HG03064 (cell line): ENCODE measurements around the gene KDF1.
"Not testable (repeated sequence)": the region's sequence is repeated elsewhere in the genome, so short reads cannot be mapped to it uniquely, and the experiment has no call there.

Source experiments
- ATAC-seq: cut with Tn5 transposase; IDR thresholded peaks from one replicate; pipeline ENCODE4 v1.9.1; 2021; ENCODE audit warnings: low read depth; ENCODE audit not compliant: unreplicated experiment

KDF1 gene

GRCh38 chr1:26994787-26995517, 34.7 kb upstream of the KDF1 start:
- no peak for ATAC-seq

GRCh38 chr1:26994020-26994786, 33.9 kb upstream of the KDF1 start:
- no peak for ATAC-seq

GRCh38 chr1:26993237-26994019, 33.2 kb upstream of the KDF1 start, which contains the start of gene TRNP1:
TSS of gene TRNP1 (plus strand) at chr1:26993692. CDS start at chr1:26993787, 95 bp downstream.
- ATAC-seq, result peak; percentile 61

GRCh38 chr1:26991310-26992116, 31.2 kb upstream of the KDF1 start:
- ATAC-seq, result no peak

GRCh38 chr1:26989403-26990109, 29.3 kb upstream of the KDF1 start:
- ATAC-seq, result not testable (repeated sequence)

GRCh38 chr1:26986658-26987057, 26.4 kb upstream of the KDF1 start:
- no peak for ATAC-seq

GRCh38 chr1:26984291-26984690, 24.0 kb upstream of the KDF1 start:
- ATAC-seq, result no peak

- ATAC-seq, result no peak
Measured at GRCh38 chr1:26983863-26984262, 23.6 kb upstream of the KDF1 start.

GRCh38 chr1:26981146-26981846, 21.0 kb upstream of the KDF1 start:
- no peak for ATAC-seq

- ATAC-seq, result no peak
Measured at GRCh38 chr1:26978901-26979300, 18.6 kb upstream of the KDF1 start.

GRCh38 chr1:26976621-26977510, 16.6 kb upstream of the KDF1 start:
- ATAC-seq, result no peak

GRCh38 chr1:26972821-26973220, 12.6 kb upstream of the KDF1 start:
- no peak for ATAC-seq

GRCh38 chr1:26972390-26972789, 12.1 kb upstream of the KDF1 start:
- no peak for ATAC-seq

GRCh38 chr1:26971590-26971989, 11.3 kb upstream of the KDF1 start:
- ATAC-seq, result no peak

- no peak for ATAC-seq
Measured at GRCh38 chr1:26970810-26971209, 10.5 kb upstream of the KDF1 start.

GRCh38 chr1:26965628-26966027, 5.4 kb upstream of the KDF1 start:
- ATAC-seq, result no peak

- no peak for ATAC-seq
Measured at GRCh38 chr1:26965213-26965612, 4.9 kb upstream of the KDF1 start.

- no peak for ATAC-seq
Measured at GRCh38 chr1:26961826-26962225, 1.6 kb upstream of the KDF1 start.
